Caco-2 (cell line): ENCODE data around the gene ZSCAN25. TPM values are rescaled to one million over a fixed set of nuclear protein-coding genes. Genes with fewer than 3 reads are reported as not detected.

Experiments used
- total RNA-seq: library from RNA; stranded (reverse); gene quantifications from 2 replicates; pipeline ENCODE4 v1.2.3, GENCODE V29; 2022

The ZSCAN25 gene
- total RNA-seq, 1 experiment from 2014 or later: 21.2 TPM

Other genes with a start within 250 kb of the ZSCAN25 start
- 128 and 135 TPM in 2 replicates for gene ARPC1B, start 242.2 kb upstream of the ZSCAN25 start, total RNA-seq
- 180 and 191 TPM in 2 replicates for gene PDAP1, start 208.3 kb upstream of the ZSCAN25 start, total RNA-seq
- gene BUD31, start 208.0 kb upstream of the ZSCAN25 start, total RNA-seq: 199 and 220 TPM in 2 replicates
- 59.6 TPM in 2 replicates for gene PTCD1, start 178.1 kb upstream of the ZSCAN25 start, total RNA-seq
- gene CPSF4, start 178.0 kb upstream of the ZSCAN25 start, total RNA-seq: 133 and 158 TPM in 2 replicates
- 554 and 595 TPM in 2 replicates for gene ATP5MF, start 150.8 kb upstream of the ZSCAN25 start, total RNA-seq
- gene ZNF789, start 144.1 kb upstream of the ZSCAN25 start, total RNA-seq: 30.1 and 32.3 TPM in 2 replicates
- gene ZNF394, start 116.7 kb upstream of the ZSCAN25 start, total RNA-seq: 29.6 and 31.8 TPM in 2 replicates
- 12.4 and 13.3 TPM in 2 replicates for gene ZKSCAN5, start 112.3 kb upstream of the ZSCAN25 start, total RNA-seq
- 5.2 TPM in 2 replicates for gene FAM200A, start 64.8 kb upstream of the ZSCAN25 start, total RNA-seq
- gene ZNF655, start 58.3 kb upstream of the ZSCAN25 start, total RNA-seq: 21.1 and 21.2 TPM in 2 replicates
- gene TMEM225B, start 18.7 kb upstream of the ZSCAN25 start, total RNA-seq: 0.27 TPM in 1 of 2 replicates, not detected in the other
- 2.7 and 3.7 TPM in 2 replicates for gene CYP3A5, start 63.0 kb downstream of the ZSCAN25 start, total RNA-seq
- gene CYP3A7, start 118.2 kb downstream of the ZSCAN25 start, total RNA-seq: not detected in 2 replicates
- not detected in 2 replicates for gene CYP3A4, start 167.2 kb downstream of the ZSCAN25 start, total RNA-seq
- gene CYP3A43, start 211.1 kb downstream of the ZSCAN25 start, total RNA-seq: not detected in 2 replicates